Dendritic cell treated with granulocyte-macrophage colony-stimulating factor and Interleukin-4, amounts not matched to agents 40 ng/mL and 50 ng/mL, for 4 days (primary cell): ENCODE measurements around the gene STK4.

Experiments used
- H3K27ac Mint-ChIP-seq: one replicate; pipeline ENCODE4 v1.8.0; 2022; ENCODE audit warnings: mild to moderate bottlenecking, mixed read lengths
- H3K27me3 Mint-ChIP-seq: one replicate; pipeline ENCODE4 v1.8.0; 2022; ENCODE audit warnings: mild to moderate bottlenecking, mixed read lengths
- H3K36me3 Mint-ChIP-seq: one replicate; pipeline ENCODE4 v1.8.0; 2022; ENCODE audit warnings: low read depth, mixed read lengths
- H3K4me1 Mint-ChIP-seq: one replicate; pipeline ENCODE4 v1.8.0; 2022; ENCODE audit warnings: low read depth, mixed read lengths
- H3K4me3 Mint-ChIP-seq: one replicate; pipeline ENCODE4 v1.8.0; 2022; ENCODE audit warnings: mild to moderate bottlenecking, moderate library complexity, mixed read lengths
- H3K9me3 Mint-ChIP-seq: one replicate; pipeline ENCODE4 v1.8.0; 2022; ENCODE audit warnings: mixed read lengths
- intact Hi-C: fragments of 100-400 bp; cut with micrococcal nuclease; formaldehyde crosslinking; loops from one replicate; pipeline ENCODE4 v1.15.0; 2022

Gene STK4

DNA sequence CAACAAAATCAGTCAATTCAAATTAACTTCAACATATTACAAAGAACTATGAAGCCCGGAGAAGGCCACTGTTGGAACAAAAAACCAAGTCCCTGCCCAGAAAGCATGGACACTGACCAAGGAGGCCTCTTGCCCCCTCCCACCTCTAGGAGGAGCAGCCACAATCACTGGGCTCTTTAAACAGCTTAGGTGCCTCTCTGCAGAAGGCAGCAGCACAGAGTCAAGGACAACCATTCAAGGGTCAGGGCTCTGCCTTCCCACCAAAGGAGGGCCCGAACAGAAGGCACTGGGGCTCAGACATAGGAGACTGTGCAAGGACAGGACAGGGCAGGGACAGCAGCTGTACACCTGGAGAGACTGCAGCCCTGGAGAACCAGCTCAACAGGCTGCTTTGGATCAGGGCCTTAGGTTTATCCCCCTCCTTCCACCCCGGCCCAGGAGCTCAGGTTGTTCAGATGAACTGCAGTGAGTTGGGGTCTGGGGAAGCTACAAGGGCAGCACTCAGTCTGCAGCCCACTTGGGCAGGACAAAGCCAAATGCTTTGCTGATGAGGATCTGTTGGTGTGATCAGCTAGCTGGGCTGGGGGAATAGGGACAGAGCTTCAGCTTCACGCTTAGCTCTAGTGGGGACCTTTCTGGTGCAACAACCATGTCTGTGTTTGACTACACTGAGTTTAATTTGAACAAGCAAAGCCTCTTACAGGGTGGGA is 23.9 kb upstream of the STK4 start:
- Mint-ChIP-seq H3K4me3 (no peak overlapping the region), H3K4me1 (peaks cover 1% of the 10 kb centered on the region), H3K27me3 (no peaks in the 10 kb centered on the region), H3K36me3 (peaks cover 94% of the 10 kb centered on the region), H3K9me3 (no peaks in the 10 kb centered on the region), H3K27ac (no peak overlapping the region)
- intact Hi-C loops: no loop called here

DNA sequence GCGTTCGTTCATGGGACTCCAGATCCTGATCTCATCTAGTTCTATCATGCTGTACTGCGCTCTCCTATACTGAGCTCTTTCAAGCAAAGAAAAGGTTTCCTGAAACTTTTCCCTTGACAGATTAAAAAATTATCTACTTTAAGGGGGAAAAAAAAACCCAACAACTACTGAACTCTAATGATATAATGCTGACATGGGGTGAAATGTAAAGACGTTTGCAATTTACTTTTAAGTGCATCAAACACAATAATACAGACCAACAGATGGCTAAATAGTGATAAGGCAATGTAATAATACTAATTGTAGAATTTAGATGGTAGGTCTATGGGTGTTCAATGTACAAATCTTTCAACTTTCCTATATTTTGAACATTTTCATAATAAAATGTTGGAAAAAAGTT is 22.5 kb upstream of the STK4 start:
- H3K27me3 Mint-ChIP-seq: no peaks in the 10 kb centered on the region
- H3K9me3 Mint-ChIP-seq: no peaks in the 10 kb centered on the region
- no peak overlapping the region for H3K27ac Mint-ChIP-seq
- no peak overlapping the region for H3K4me3 Mint-ChIP-seq
- H3K4me1 Mint-ChIP-seq: peaks cover 11% of the 10 kb centered on the region
- peaks cover 94% of the 10 kb centered on the region for H3K36me3 Mint-ChIP-seq
- intact Hi-C loops: no loop called here

DNA sequence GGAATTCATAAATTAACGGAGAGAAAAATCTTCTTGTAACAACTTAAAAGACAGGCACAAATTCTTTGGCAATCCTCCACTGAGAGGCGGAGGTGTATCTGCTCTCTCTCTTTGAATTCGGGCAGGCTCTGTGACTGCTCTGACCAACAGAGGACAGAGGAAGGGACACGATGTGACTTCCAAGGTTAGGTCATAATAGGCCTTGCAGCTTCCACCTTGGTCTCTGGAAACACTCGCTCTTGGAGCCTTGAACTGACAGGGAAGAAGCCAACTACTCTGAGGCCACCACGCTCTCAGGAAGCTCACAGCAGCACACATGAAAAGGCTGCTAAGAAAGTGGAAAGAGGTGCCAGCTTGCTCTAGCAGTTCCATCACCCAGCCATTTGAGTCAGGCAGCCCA is 21.1 kb upstream of the STK4 start:
- H3K27me3 Mint-ChIP-seq: no peaks in the 10 kb centered on the region
- peaks cover 11% of the 10 kb centered on the region for H3K4me1 Mint-ChIP-seq
- H3K36me3 Mint-ChIP-seq: peaks cover 99% of the 10 kb centered on the region
- intact Hi-C loops: no loop called here
- H3K4me3 Mint-ChIP-seq: no peak overlapping the region
- no peak overlapping the region for H3K27ac Mint-ChIP-seq
- H3K9me3 Mint-ChIP-seq: no peaks in the 10 kb centered on the region

DNA sequence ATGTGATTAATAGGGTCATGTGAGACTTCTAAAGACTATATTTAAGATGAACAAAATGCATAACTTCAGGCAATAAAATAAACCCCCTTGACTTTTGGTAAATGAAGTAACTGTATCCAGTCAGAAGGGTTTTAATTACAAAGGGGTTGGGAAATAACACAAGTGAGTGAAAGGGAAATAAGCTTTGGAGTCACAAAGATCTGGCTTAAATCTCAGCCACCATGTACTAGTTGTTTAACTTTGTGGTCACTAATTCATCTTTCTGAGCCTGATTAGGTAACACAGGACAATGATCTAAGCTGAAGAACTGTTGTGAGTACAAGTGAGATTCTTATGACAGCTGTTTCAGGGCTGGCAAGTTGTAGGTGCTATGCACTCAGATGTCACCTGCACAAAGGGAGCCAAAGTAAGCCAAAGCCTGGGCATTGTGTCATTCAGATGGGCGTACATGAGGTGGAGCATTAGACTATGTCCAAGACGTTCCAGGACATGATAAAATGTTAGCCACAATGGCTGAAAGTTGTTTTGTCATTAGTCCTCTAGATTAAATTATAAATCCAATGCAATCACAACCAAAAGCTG is 19.9 kb upstream of the STK4 start:
- Mint-ChIP-seq H3K27me3 (no peaks in the 10 kb centered on the region), H3K9me3 (no peaks in the 10 kb centered on the region), H3K4me1 (peaks cover 11% of the 10 kb centered on the region), H3K36me3 (peaks cover 99% of the 10 kb centered on the region), H3K4me3 (no peak overlapping the region), H3K27ac (no peak overlapping the region)
- intact Hi-C loops: no loop called here

DNA sequence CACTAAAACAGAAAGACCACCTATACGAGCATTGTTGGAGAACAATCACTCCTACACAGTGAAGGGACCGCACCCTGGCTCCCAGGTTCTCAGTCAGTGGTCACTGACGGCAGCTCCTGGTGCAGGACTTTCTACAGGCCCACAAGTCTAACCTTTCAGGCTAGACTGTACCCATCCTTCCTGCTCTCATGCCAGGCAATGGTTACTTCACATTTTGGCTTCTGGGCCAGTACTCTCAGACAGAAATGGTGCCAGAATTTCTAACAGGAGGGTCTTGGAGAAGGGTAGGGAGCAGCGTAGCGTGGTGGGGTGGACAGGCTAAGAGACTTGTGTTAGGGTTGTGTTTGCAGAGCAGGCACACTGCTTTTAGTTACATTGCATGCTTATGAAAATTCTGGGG is 18.2 kb upstream of the STK4 start:
- H3K4me1 Mint-ChIP-seq: peaks cover 20% of the 10 kb centered on the region
- no peaks in the 10 kb centered on the region for H3K27me3 Mint-ChIP-seq
- intact Hi-C loops: no loop called here
- H3K9me3 Mint-ChIP-seq: no peaks in the 10 kb centered on the region
- H3K36me3 Mint-ChIP-seq: peaks cover 99% of the 10 kb centered on the region
- no peak overlapping the region for H3K4me3 Mint-ChIP-seq
- H3K27ac Mint-ChIP-seq: no peak overlapping the region

DNA sequence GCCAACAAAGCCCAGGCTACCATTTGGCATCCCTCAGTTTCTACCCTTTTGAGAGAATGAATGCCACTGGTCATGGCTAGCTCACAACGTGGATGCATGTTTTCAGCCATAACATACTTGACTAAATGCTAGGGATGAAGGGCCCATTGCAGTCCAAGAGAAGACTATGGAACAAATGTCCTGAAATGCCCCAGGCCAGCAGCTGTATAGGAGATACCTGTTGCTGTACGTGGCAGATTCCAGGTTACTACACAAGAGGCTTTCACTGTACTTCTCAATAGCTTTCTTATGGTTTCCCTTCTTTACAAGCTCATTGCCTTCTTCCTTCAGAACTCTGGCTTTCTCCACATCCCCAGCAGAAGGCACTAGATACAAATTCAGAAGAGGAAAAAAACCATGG is 17.8 kb upstream of the STK4 start:
- Mint-ChIP-seq H3K4me1 (peaks cover 24% of the 10 kb centered on the region), H3K27ac (no peak overlapping the region), H3K4me3 (no peak overlapping the region), H3K9me3 (no peaks in the 10 kb centered on the region), H3K27me3 (no peaks in the 10 kb centered on the region), H3K36me3 (peaks cover 99% of the 10 kb centered on the region)
- intact Hi-C loops: no loop called here

DNA sequence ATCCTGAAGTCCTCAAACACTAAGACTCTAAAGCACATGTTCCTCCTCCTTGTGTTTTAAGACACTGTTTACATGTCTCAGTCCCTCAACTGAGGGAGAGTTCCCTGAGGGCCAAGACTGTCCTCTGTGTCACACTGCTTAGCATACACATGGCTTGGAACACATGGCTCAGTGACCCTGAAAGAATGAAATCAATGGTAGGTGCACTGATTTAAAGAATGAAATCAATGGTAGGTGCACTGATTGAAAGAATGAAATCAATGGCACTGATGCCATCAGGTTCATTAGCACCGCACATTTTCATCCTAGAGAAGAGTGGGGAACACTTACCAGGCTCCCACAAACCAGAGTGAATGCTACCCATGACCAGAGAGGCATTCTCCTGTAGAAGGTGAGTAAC is 15.9 kb upstream of the STK4 start:
- peaks cover 98% of the 10 kb centered on the region for H3K36me3 Mint-ChIP-seq
- no peak overlapping the region for H3K27ac Mint-ChIP-seq
- H3K27me3 Mint-ChIP-seq: no peaks in the 10 kb centered on the region
- H3K4me1 Mint-ChIP-seq: peaks cover 37% of the 10 kb centered on the region
- intact Hi-C loops: no loop called here
- no peaks in the 10 kb centered on the region for H3K9me3 Mint-ChIP-seq
- no peak overlapping the region for H3K4me3 Mint-ChIP-seq

DNA sequence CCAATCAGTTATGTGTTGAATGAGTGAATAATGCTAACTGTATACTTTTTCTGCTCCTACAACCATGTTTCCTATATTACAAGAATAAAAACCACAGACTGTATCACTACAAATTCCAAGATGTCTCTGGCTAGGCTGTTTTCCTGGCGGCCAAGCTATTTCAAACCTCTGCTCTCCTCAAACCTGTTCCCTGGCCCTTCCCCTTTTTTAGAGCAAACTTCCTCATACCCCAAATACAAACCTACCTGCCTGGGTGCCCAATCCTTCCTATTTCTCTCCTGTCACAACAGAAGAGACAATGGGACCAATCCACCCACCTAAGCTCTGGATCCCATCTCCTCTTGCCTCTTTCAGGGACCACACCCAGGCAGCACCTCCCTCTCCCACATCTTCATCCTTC is 13.6 kb upstream of the STK4 start:
- Mint-ChIP-seq H3K4me1 (peaks cover 46% of the 10 kb centered on the region), H3K9me3 (no peaks in the 10 kb centered on the region), H3K36me3 (peaks cover 85% of the 10 kb centered on the region), H3K27ac (peak overlapping the region; percentile 14), H3K27me3 (no peaks in the 10 kb centered on the region), H3K4me3 (no peak overlapping the region)
- intact Hi-C loops: no loop called here

DNA sequence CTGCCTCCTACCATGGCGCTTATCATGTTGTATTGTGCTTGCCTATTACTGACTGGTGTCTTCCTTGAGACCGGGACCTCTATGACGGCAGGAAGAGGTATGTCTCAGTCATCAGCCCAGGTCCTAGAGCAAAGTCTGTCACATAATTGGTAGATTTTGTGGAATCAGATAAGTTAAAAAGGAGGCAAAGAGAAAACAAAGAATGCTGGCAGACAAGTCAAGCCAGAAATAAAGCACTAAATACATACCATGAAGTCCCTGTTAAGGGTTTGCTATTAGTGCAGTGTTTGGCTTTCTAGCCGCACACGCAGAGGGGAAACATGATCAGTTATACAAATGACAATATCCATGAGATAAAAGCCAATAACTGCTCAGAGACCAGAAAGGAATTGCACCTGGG is 12.1 kb upstream of the STK4 start:
- H3K4me3 Mint-ChIP-seq: no peak overlapping the region
- no peaks in the 10 kb centered on the region for H3K27me3 Mint-ChIP-seq
- peaks cover 79% of the 10 kb centered on the region for H3K36me3 Mint-ChIP-seq
- peaks cover 52% of the 10 kb centered on the region for H3K4me1 Mint-ChIP-seq
- intact Hi-C loops: no loop called here
- no peaks in the 10 kb centered on the region for H3K9me3 Mint-ChIP-seq
- H3K27ac Mint-ChIP-seq: peak overlapping the region; percentile 17

DNA sequence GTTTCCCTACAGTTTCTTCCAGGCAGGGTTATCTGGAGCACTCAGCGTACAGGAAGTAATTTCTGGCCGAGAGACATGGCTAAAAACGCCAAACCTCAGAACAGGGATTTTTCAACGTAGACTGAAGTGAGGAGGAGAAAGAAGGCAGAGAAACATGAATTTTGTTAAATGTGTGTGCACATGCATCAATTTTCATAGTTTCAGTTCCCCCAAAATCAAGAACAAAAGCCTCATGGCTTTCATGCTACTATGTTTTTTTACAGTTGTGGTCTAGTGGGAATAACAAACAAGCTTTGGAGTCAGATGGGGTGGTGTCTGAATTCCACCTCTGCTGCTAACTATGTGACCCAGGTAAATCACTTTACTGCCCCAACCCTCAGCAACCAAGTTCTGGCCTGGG is 11.0 kb upstream of the STK4 start:
- H3K4me3 Mint-ChIP-seq: peak overlapping the region; percentile 32
- intact Hi-C loops: loop anchor here (5.0 kb wide), 1 partner anchor 37 kb away; no protein-coding TSS in a partner anchor
- H3K27ac Mint-ChIP-seq: peak overlapping the region; percentile 65
- peaks cover 59% of the 10 kb centered on the region for H3K4me1 Mint-ChIP-seq
- H3K9me3 Mint-ChIP-seq: no peaks in the 10 kb centered on the region
- no peaks in the 10 kb centered on the region for H3K27me3 Mint-ChIP-seq
- H3K36me3 Mint-ChIP-seq: peaks cover 68% of the 10 kb centered on the region

DNA sequence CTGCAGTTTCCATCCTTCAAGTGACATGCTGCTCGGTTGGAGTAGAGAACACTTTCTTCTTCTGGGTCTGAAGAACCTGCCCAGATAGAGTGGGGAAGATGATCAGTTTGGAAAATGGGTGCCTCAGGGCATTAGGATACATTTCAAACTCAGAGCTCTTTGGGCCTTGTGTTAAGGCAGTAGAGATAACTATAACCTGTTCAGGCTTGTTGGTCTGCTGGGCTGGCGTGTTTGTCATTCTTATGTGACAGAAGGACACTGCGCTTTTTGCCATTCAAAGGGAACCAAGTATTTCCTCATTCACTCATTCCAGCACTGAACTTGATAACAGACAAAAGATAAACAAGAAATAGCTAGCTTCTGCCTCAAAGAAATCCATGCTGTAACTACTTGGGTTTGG is 9.9 kb upstream of the STK4 start:
- no peak overlapping the region for H3K4me3 Mint-ChIP-seq
- H3K36me3 Mint-ChIP-seq: peaks cover 57% of the 10 kb centered on the region
- intact Hi-C loops: loop anchor here (5.0 kb wide), 1 partner anchor 36 kb away; no protein-coding TSS in a partner anchor
- H3K27me3 Mint-ChIP-seq: no peaks in the 10 kb centered on the region
- peaks cover 65% of the 10 kb centered on the region for H3K4me1 Mint-ChIP-seq
- no peaks in the 10 kb centered on the region for H3K9me3 Mint-ChIP-seq
- peak overlapping the region; percentile 65 for H3K27ac Mint-ChIP-seq

DNA sequence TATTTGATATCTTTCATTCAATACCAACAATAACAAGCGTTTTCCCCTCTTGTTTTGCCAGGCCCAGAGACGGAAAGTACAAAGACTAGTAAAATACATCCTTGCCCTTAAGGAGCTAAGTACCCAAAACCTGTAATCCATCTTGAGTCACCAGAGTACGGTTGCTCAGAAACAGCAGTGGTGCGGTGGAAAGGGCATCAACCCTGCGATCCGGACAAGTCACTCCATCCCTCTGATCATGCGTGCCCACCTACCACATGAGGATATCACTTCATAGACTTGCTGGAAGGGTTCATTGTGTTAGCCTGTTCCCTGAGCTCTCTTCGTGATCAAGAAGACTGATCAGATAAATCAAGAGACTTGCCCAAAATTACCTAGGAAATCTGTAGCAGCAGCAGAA is 8.0 kb upstream of the STK4 start:
- Mint-ChIP-seq H3K27me3 (no peaks in the 10 kb centered on the region), H3K4me1 (peaks cover 61% of the 10 kb centered on the region), H3K9me3 (no peaks in the 10 kb centered on the region), H3K4me3 (no peak overlapping the region), H3K36me3 (peaks cover 38% of the 10 kb centered on the region), H3K27ac (no peak overlapping the region)
- intact Hi-C loops: loop anchor here (5.0 kb wide), 1 partner anchor 34 kb away; no protein-coding TSS in a partner anchor

DNA sequence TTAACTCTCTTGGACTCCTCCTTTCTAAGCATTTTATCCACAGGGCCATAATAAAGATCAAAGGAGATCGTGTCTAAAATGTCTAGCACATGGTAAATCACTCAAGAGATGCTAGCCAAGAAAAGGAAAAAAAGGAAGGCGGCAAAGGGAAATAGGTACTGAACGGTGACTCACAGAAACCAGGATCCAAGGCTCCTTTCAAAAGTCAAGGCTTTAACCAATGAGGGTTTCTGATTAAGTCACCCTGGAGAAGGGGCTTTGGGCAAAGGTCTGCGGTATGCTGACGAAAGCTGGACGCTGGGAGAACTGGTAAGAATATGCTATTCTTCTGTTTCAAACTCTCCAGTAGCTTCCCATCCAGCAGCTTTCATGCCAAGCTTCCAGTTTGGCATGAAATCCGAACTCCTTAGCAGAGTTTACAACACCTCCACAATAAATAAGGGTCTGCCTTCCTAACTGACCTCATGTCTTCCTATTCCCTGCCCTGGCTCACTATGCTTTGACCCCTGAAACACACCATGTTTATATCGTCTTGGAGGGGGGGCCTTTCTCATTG is 7.2 kb upstream of the STK4 start:
- intact Hi-C loops: loop anchor here (5.0 kb wide), 1 partner anchor 33 kb away; no protein-coding TSS in a partner anchor
- H3K4me1 Mint-ChIP-seq: peaks cover 52% of the 10 kb centered on the region
- peak overlapping the region; percentile 86 for H3K4me3 Mint-ChIP-seq
- H3K36me3 Mint-ChIP-seq: peaks cover 30% of the 10 kb centered on the region
- H3K27me3 Mint-ChIP-seq: no peaks in the 10 kb centered on the region
- H3K9me3 Mint-ChIP-seq: no peaks in the 10 kb centered on the region
- H3K27ac Mint-ChIP-seq: peak overlapping the region; percentile 76

DNA sequence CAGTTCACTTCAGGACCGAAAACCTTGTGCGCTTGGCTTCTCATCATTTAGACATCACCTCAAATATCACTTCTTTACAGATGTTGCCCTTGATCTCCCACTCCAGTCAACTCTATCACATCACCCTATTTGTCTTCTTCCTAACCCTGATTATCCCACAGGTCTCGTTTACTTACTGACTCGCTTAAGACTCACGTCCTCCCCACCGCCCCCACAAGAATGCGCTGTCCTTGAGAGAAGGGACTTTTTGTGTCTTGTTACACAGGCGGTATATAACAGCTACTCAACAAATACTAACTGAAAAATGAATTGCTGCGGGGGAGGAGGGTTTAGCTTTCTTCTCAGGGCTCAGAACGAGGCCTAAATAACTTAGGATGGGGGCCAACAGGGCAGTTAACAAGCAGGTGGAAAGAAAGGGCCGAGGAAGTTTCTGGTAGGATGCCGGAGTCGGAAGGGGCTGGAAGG is 6.6 kb upstream of the STK4 start:
- intact Hi-C loops: loop anchor here (5.0 kb wide), 1 partner anchor 33 kb away; no protein-coding TSS in a partner anchor
- H3K9me3 Mint-ChIP-seq: no peaks in the 10 kb centered on the region
- H3K4me1 Mint-ChIP-seq: peaks cover 52% of the 10 kb centered on the region
- H3K27ac Mint-ChIP-seq: peak overlapping the region; percentile 76
- H3K36me3 Mint-ChIP-seq: peaks cover 24% of the 10 kb centered on the region
- peak overlapping the region; percentile 86 for H3K4me3 Mint-ChIP-seq
- no peaks in the 10 kb centered on the region for H3K27me3 Mint-ChIP-seq
